ENCODE data around the gene TMTC1.

TMTC1 gene

GRCh38 chr12:29707846-29708245 is 75.9 kb downstream of the TMTC1 start:
- no peak for DNase-seq

- DNase-seq = no peak
Measured at GRCh38 chr12:29706311-29706710, 77.4 kb downstream of the TMTC1 start.

GRCh38 chr12:29703528-29703927 is 80.2 kb downstream of the TMTC1 start:
- no peak for DNase-seq

GRCh38 chr12:29702972-29703371 is 80.8 kb downstream of the TMTC1 start:
- DNase-seq = no peak

- DNase-seq = no peak
Measured at GRCh38 chr12:29702222-29702621, 81.5 kb downstream of the TMTC1 start.

GRCh38 chr12:29700761-29701481 is 82.8 kb downstream of the TMTC1 start:
- no peak for DNase-seq

GRCh38 chr12:29698756-29699155 is 85.0 kb downstream of the TMTC1 start:
- DNase-seq = no peak

GRCh38 chr12:29695800-29696199 is 87.9 kb downstream of the TMTC1 start:
- no peak for DNase-seq

GRCh38 chr12:29695026-29695425 is 88.7 kb downstream of the TMTC1 start:
- no peak for DNase-seq

GRCh38 chr12:29694002-29694401 is 89.7 kb downstream of the TMTC1 start:
- no peak for DNase-seq

- no peak for DNase-seq
Measured at GRCh38 chr12:29692237-29692636, 91.5 kb downstream of the TMTC1 start.

- no peak for DNase-seq
Measured at GRCh38 chr12:29691161-29691854, 92.4 kb downstream of the TMTC1 start.

- DNase-seq = no peak
Measured at GRCh38 chr12:29690728-29691127, 93.0 kb downstream of the TMTC1 start.

GRCh38 chr12:29688914-29689313 is 94.8 kb downstream of the TMTC1 start:
- no peak for DNase-seq

- no peak for DNase-seq
Measured at GRCh38 chr12:29682088-29682487, 101.7 kb downstream of the TMTC1 start.

- no peak for DNase-seq
Measured at GRCh38 chr12:29681370-29681769, 102.4 kb downstream of the TMTC1 start.

- DNase-seq = no peak
Measured at GRCh38 chr12:29676676-29677075, 107.1 kb downstream of the TMTC1 start.

- DNase-seq = no peak
Measured at GRCh38 chr12:29674463-29674862, 109.3 kb downstream of the TMTC1 start.

- no peak for DNase-seq
Measured at GRCh38 chr12:29673346-29673745, 110.4 kb downstream of the TMTC1 start.

GRCh38 chr12:29672580-29672979 is 111.2 kb downstream of the TMTC1 start:
- no peak for DNase-seq

- DNase-seq = no peak
Measured at GRCh38 chr12:29671742-29672141, 112.0 kb downstream of the TMTC1 start.

GRCh38 chr12:29667011-29667410 is 116.7 kb downstream of the TMTC1 start:
- DNase-seq = no peak

- DNase-seq = no peak
Measured at GRCh38 chr12:29665107-29665506, 118.6 kb downstream of the TMTC1 start.

- no peak for DNase-seq
Measured at GRCh38 chr12:29662734-29663323, 120.9 kb downstream of the TMTC1 start.
